Natural killer cell (primary cell): Measurements from ENCODE around the gene MAST2. TPM values are rescaled to one million over a fixed set of nuclear protein-coding genes. Genes with fewer than 3 reads are reported as not detected.

Experiments used
- ATAC-seq, 3 donors: fragments of 150-1000 bp in 2 of 3; fragments of 200-7000 bp in 1 of 3; cut with Tn5 transposase; 1 replicate in 1 of 3; 2 replicates in 2 of 3; pipeline ENCODE4 v1.10.0; 2021; ENCODE audit warnings: mild to moderate bottlenecking in 2 of 3, moderate library complexity in 2 of 3
- DNase-seq, 2 donors: peaks; one replicate each; pipeline versions ENCODE4 v3.0.0 to v3.0.0-alpha.2; 2013 to 2021; ENCODE audit warnings: mixed read lengths in 1 of 2
- H3K27ac ChIP-seq: one replicate; pipeline ENCODE4 v1.5.1; 2013; ENCODE audit warnings: mild to moderate bottlenecking, low read length
- H3K27me3 ChIP-seq: one replicate; pipeline ENCODE4 v1.6.1; 2013; ENCODE audit warnings: low read length; ENCODE audit not compliant: control insufficient read depth, insufficient read depth
- H3K36me3 ChIP-seq: one replicate; pipeline ENCODE4 v1.6.1; 2013; ENCODE audit warnings: low read length; ENCODE audit not compliant: control insufficient read depth, insufficient read depth
- H3K4me1 ChIP-seq: one replicate; pipeline ENCODE4 v1.6.1; 2013; ENCODE audit warnings: low read length; ENCODE audit not compliant: control insufficient read depth, insufficient read depth
- H3K4me3 ChIP-seq: one replicate; pipeline ENCODE4 v1.5.1; 2013; ENCODE audit warnings: low read length
- H3K9me3 ChIP-seq: one replicate; pipeline ENCODE4 v1.6.1; 2013; ENCODE audit warnings: low read length; ENCODE audit not compliant: control insufficient read depth, insufficient read depth
- H3K27ac Mint-ChIP-seq, 2 donors: one replicate each; pipeline ENCODE4 v1.8.0; 2022; ENCODE audit warnings: mild to moderate bottlenecking in 2 of 2, mixed read lengths in 2 of 2, moderate library complexity in 1 of 2
- H3K27me3 Mint-ChIP-seq, 2 donors: one replicate each; pipeline ENCODE4 v1.8.0; 2022; ENCODE audit warnings: low read depth in 2 of 2, mixed read lengths in 2 of 2
- H3K36me3 Mint-ChIP-seq: one replicate; pipeline ENCODE4 v1.8.0; 2022; ENCODE audit warnings: mixed read lengths
- H3K4me1 Mint-ChIP-seq, 2 donors: one replicate each; pipeline ENCODE4 v1.8.0; 2022; ENCODE audit warnings: mixed read lengths in 2 of 2
- H3K4me3 Mint-ChIP-seq: one replicate; pipeline ENCODE4 v1.8.0; 2022; ENCODE audit warnings: mild to moderate bottlenecking, moderate library complexity, mixed read lengths
- H3K9me3 Mint-ChIP-seq, 2 donors: one replicate each; pipeline ENCODE4 v1.8.0; 2022; ENCODE audit warnings: mixed read lengths in 2 of 2
- WGBS: methylation state at CpG from one replicate; pipeline ENCODE4 v1.1.7; 2013; ENCODE audit warnings: missing lambda C conversion rate; ENCODE audit not compliant: insufficient coverage; 5-methylcytosine and 5-hydroxymethylcytosine counted together
- intact Hi-C: fragments of 100-400 bp; cut with micrococcal nuclease; formaldehyde crosslinking; loops from one replicate; pipeline ENCODE4 v1.14.2; 2022
- total RNA-seq, 4 donors: library from RNA; stranded (reverse); fragments of 120-200 nt in 1 of 4; gene quantifications; one replicate each; pipeline versions ENCODE4 v1.2.3 to v1.2.4, GENCODE V29; 2013 to 2022
- TF ChIP-seq, protein P1 (sequence below): fragments of 200-600 bp; IDR thresholded peaks from one replicate; pipeline ENCODE4 v1.8.0; 2022; ENCODE audit warnings: antibody characterized with exemption

The MAST2 gene
- total RNA-seq, 3 donors from 2014 or later (not counting 1 experiment from before 2014, with no cell fraction given) = 25.3 to 28.6 (median 27.9) TPM

DNA sequence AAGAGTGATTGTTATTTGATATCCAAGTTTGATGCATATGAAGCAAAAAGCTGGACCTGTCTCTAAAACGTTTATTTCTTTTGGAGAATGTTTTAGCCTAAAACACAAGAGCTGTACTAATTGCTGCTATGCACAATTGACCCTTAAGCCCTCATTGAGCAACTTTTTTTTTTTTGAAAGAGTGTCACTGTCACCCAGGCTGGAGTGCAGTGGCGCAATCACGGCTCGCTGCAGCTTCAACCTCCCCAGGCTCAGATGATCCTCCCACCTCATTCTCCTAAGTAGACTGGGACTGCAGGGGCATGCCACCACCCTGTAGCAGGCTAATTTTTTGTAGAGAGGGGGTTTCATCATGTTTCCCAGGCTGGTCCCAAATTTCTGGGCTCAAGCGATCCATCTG, 199.9 kb downstream of the MAST2 start:
- ATAC-seq = no peak
- TF ChIP-seq, protein P1, sequence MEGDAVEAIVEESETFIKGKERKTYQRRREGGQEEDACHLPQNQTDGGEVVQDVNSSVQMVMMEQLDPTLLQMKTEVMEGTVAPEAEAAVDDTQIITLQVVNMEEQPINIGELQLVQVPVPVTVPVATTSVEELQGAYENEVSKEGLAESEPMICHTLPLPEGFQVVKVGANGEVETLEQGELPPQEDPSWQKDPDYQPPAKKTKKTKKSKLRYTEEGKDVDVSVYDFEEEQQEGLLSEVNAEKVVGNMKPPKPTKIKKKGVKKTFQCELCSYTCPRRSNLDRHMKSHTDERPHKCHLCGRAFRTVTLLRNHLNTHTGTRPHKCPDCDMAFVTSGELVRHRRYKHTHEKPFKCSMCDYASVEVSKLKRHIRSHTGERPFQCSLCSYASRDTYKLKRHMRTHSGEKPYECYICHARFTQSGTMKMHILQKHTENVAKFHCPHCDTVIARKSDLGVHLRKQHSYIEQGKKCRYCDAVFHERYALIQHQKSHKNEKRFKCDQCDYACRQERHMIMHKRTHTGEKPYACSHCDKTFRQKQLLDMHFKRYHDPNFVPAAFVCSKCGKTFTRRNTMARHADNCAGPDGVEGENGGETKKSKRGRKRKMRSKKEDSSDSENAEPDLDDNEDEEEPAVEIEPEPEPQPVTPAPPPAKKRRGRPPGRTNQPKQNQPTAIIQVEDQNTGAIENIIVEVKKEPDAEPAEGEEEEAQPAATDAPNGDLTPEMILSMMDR = no peak
- Mint-ChIP-seq H3K36me3 (peaks cover 9% of the 10 kb centered on the region), H3K4me3 (no peak overlapping the region), H3K27ac (no peak overlapping the region), H3K9me3 (no peaks in the 10 kb centered on the region), H3K4me1 (peaks cover 0 to 6% of the 10 kb centered on the region in 2 donors), H3K27me3 (no peaks in the 10 kb centered on the region)
- no peaks in the 10 kb centered on the region for H3K4me1 ChIP-seq
- H3K27me3 ChIP-seq = no peaks in the 10 kb centered on the region
- intact Hi-C loops = no loop called here
- WGBS = 93% methylated on average over 2 of the region's 5 CpGs
- H3K36me3 ChIP-seq = peaks cover 3% of the 10 kb centered on the region
- no peak overlapping the region for H3K4me3 ChIP-seq
- no peaks in the 10 kb centered on the region for H3K9me3 ChIP-seq
- DNase-seq = no peak
- no peak overlapping the region for H3K27ac ChIP-seq

DNA sequence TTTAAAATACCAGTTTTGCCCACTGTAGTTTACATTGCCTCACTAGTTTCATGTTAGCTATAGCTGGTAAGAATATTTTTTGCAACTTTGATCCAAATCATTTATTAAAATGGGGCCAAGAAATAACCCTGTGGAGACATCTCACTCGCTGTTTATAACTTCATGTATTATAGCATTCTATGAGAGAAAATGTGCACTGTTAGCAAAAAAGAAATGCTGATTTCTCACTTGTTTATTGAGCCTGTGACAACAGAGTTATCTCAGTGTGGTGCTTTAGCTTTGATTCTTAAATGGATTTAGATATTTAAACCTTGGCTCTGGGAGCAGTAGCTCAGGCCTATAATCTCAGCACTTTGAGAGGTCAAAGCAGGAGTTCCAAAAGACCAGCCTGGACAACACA, 201.1 kb downstream of the MAST2 start:
- Mint-ChIP-seq H3K9me3 (no peaks in the 10 kb centered on the region), H3K4me1 (peaks cover 0 to 6% of the 10 kb centered on the region in 2 donors), H3K36me3 (peaks cover 9% of the 10 kb centered on the region), H3K27ac (no peak overlapping the region), H3K4me3 (no peak overlapping the region), H3K27me3 (no peaks in the 10 kb centered on the region)
- DNase-seq (no peak), ATAC-seq (no peak)
- Histone ChIP-seq H3K27me3 (no peaks in the 10 kb centered on the region), H3K4me3 (no peak overlapping the region), H3K36me3 (peaks cover 4% of the 10 kb centered on the region), H3K27ac (no peak overlapping the region), H3K9me3 (no peaks in the 10 kb centered on the region), H3K4me1 (no peaks in the 10 kb centered on the region)
- WGBS = 100% methylated on average over 1 of the region's 1 CpG
- TF ChIP-seq, protein P1 = no peak
- intact Hi-C loops = no loop called here

DNA sequence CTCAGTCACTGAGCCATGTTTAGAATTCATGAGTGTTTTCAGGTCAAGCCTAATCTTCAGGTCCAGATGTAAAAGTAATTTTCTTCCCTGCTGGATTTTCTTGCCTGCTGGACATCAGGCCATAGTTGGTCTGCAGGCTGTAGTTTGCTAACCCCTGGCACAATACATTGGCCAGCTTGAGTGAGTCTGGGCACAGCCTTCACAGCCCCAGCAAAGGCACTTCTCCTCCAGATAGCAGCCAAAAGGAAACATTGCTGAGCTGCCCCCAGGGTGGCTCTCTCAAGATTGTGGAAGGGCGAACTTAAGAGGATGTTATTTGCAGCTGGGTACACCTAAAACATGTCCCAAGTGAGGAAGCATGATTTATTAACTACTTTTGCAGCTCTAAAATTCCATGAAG, 202.2 kb downstream of the MAST2 start:
- peaks cover 0 to 5% of the 10 kb centered on the region in 2 donors for H3K4me1 Mint-ChIP-seq
- 100% methylated on average over 1 of the region's 1 CpG for WGBS
- DNase-seq (no peak), ATAC-seq (no peak)
- peaks cover 9% of the 10 kb centered on the region for H3K36me3 Mint-ChIP-seq
- Histone ChIP-seq H3K27ac (no peak overlapping the region), H3K9me3 (no peaks in the 10 kb centered on the region), H3K36me3 (peaks cover 11% of the 10 kb centered on the region), H3K4me1 (no peaks in the 10 kb centered on the region), H3K27me3 (no peaks in the 10 kb centered on the region), H3K4me3 (no peak overlapping the region)
- intact Hi-C loops = no loop called here
- H3K27me3 Mint-ChIP-seq = no peaks in the 10 kb centered on the region
- H3K4me3 Mint-ChIP-seq = no peak overlapping the region
- H3K27ac Mint-ChIP-seq = no peak overlapping the region
- TF ChIP-seq, protein P1 = no peak
- no peaks in the 10 kb centered on the region for H3K9me3 Mint-ChIP-seq

DNA sequence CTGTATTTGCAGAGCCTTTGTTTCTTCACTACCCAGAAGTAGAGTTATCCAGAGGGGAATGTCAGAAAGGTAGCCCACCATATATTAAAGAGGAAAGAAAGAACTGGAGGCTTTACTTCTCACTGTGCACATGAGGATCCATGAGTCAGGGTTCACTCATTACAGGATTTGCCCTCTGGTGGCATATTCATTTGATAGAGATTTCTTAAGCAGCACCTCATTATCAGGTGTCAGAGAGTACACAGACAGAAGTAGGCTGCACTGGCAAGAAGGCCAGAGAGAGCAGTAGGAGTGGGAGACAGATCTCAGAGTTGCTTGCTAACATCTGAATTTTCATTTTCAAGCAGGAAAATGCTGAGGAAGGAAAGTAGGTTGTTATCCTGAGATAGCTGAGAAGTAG, 205.2 kb downstream of the MAST2 start:
- intact Hi-C loops = no loop called here
- H3K4me1 Mint-ChIP-seq = no peaks in the 10 kb centered on the region
- no peak overlapping the region for H3K4me3 Mint-ChIP-seq
- H3K27me3 Mint-ChIP-seq = no peaks in the 10 kb centered on the region
- no peak for ATAC-seq
- Histone ChIP-seq H3K4me1 (no peaks in the 10 kb centered on the region), H3K36me3 (peaks cover 15% of the 10 kb centered on the region), H3K9me3 (no peaks in the 10 kb centered on the region), H3K4me3 (no peak overlapping the region), H3K27me3 (no peaks in the 10 kb centered on the region), H3K27ac (no peak overlapping the region)
- no peak for DNase-seq
- H3K27ac Mint-ChIP-seq = no peak overlapping the region
- TF ChIP-seq, protein P1 = no peak
- no peaks in the 10 kb centered on the region for H3K9me3 Mint-ChIP-seq
- peaks cover 9% of the 10 kb centered on the region for H3K36me3 Mint-ChIP-seq
